Left lung (tissue), 10 donors: Measurements from ENCODE around the gene SZRD1. TPM values are rescaled to one million over a fixed set of nuclear protein-coding genes. Genes with fewer than 3 reads are reported as not detected.
A peak's percentile ranks its signal among the peaks of the same experiment; 100 is the strongest.

Experiments used
- ATAC-seq: fragments of 200-7000 bp; cut with Tn5 transposase; one replicate; pipeline ENCODE4 v1.9.1; 2020; ENCODE audit warnings: moderate library complexity
- DNase-seq, 4 donors: peaks; one replicate each; pipeline ENCODE4 v3.0.0-alpha.2; 2013 to 2020
- H3K27ac ChIP-seq, 2 donors: fragments of 200-600 bp; sonication (generic) in 1 of 2; one replicate each; pipeline versions ENCODE4 v1.5.0 to v1.8.0; 2020 to 2021
- H3K27me3 ChIP-seq, 2 donors: fragments of 200-600 bp; sonication (generic) in 1 of 2; one replicate each; pipeline versions ENCODE4 v1.5.0 to v1.8.0; 2020 to 2021
- H3K36me3 ChIP-seq, 2 donors: fragments of 200-600 bp; sonication (generic) in 1 of 2; one replicate each; pipeline versions ENCODE4 v1.5.0 to v1.8.0; 2020 to 2021
- H3K4me1 ChIP-seq, 2 donors: fragments of 200-600 bp; one replicate each; pipeline ENCODE4 v1.8.0; 2021
- H3K4me3 ChIP-seq, 2 donors: fragments of 200-600 bp; sonication (generic) in 1 of 2; one replicate each; pipeline versions ENCODE4 v1.5.0 to v1.8.0; 2020 to 2021; ENCODE audit warnings: mild to moderate bottlenecking in 1 of 2
- H3K9me3 ChIP-seq, 2 donors: fragments of 200-600 bp; sonication (generic) in 1 of 2; one replicate each; pipeline versions ENCODE4 v1.5.0 to v1.8.0; 2020 to 2021
- intact Hi-C, 2 donors: fragments of 100-400 bp; cut with DNase I; formaldehyde crosslinking; loops; one replicate each; pipeline versions ENCODE4 v1.11.2 to v1.14.2; 2022
- polyA plus RNA-seq, 6 donors: library from polyadenylated mRNA; unstranded; fragments of 120-200 nt; gene quantifications; one replicate each; pipeline ENCODE4 v1.2.1, GENCODE V29; 2013; ENCODE audit not compliant: insufficient read length in 6 of 6
- total RNA-seq, 2 donors: library from RNA; stranded (reverse); fragmentation: NEBNext Ultra II Directional; extraction: Animal tissue kit (Norgen Biotek cat#: 25700); gene quantifications; one replicate each; pipeline ENCODE4 v1.2.1, GENCODE V29; 2021
- TF ChIP-seq, protein P1 (sequence below), 2 donors: fragments of 200-600 bp; sonication (generic) in 1 of 2; IDR thresholded peaks; one replicate each; pipeline versions ENCODE4 v1.5.0 to v1.8.0; 2021; ENCODE audit warnings: antibody characterized with exemption in 2 of 2
- donor health status: DM: no; HTN: yes; CAD: no.
- donor health status: DM: no; HTN: no; CAD: no.

SZRD1 gene
- total and polyA plus RNA-seq, 8 donors: 69.9 to 134 (median 94.9) TPM

DNA sequence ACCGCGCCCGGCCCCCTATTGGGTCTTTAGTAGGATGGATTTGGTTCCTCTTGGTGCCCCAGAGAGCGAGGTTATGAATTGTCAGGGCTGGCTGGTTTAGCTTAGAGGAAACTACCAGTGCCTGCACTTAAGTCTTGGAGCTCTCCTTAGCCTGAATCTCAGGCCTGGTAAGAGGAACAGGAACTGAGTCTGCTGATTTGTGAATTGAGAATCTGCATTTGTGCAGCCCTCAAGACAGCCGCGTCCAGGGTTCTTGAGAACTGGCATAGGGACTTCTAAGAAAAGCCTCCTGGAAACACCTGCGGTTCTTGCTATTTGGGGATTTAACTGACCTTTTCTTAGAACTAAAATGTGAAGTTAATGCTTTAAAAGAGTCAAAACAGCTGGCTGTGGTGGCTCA is 75.2 kb downstream of the SZRD1 start:
- H3K4me1 ChIP-seq: peaks cover 13 to 49% of the 10 kb centered on the region in 2 donors
- H3K4me3 ChIP-seq: peak overlapping the region in 1 of 2 donors; percentile 96
- TF ChIP-seq, protein P1, sequence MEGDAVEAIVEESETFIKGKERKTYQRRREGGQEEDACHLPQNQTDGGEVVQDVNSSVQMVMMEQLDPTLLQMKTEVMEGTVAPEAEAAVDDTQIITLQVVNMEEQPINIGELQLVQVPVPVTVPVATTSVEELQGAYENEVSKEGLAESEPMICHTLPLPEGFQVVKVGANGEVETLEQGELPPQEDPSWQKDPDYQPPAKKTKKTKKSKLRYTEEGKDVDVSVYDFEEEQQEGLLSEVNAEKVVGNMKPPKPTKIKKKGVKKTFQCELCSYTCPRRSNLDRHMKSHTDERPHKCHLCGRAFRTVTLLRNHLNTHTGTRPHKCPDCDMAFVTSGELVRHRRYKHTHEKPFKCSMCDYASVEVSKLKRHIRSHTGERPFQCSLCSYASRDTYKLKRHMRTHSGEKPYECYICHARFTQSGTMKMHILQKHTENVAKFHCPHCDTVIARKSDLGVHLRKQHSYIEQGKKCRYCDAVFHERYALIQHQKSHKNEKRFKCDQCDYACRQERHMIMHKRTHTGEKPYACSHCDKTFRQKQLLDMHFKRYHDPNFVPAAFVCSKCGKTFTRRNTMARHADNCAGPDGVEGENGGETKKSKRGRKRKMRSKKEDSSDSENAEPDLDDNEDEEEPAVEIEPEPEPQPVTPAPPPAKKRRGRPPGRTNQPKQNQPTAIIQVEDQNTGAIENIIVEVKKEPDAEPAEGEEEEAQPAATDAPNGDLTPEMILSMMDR (IDR thresholded peaks at IDR 0.05): no peak
- H3K27ac ChIP-seq: peak overlapping the region; percentile 80 to 91
- ATAC-seq: no peak
- no peak for DNase-seq
- H3K27me3 ChIP-seq: no peaks in the 10 kb centered on the region
- no peaks in the 10 kb centered on the region for H3K9me3 ChIP-seq
- peaks cover 0 to 41% of the 10 kb centered on the region in 2 donors for H3K36me3 ChIP-seq
- intact Hi-C loops: no loop called here

DNA sequence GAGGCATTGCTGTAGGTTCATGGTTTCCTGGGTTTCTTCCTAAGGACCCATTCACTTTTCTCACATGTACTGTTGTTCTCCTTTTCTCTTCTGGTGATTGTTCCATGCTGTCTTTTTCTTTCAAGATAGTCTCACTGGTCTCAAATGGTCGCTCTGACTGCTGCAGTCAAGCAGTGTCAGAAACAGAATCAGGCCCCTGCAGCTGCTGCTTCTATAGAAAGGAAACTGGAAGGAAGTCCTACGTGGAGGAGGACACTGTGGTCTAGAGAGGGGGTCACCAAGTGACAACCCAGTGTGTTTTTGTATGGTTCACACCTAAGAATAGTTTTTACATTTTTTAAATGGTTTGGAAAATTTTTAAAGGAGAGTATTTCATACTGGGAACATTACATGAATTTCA is 75.9 kb downstream of the SZRD1 start:
- Histone ChIP-seq H3K27ac (peak overlapping the region; percentile 21 to 91), H3K27me3 (no peaks in the 10 kb centered on the region), H3K36me3 (peaks cover 0 to 48% of the 10 kb centered on the region in 2 donors), H3K4me1 (peaks cover 13 to 49% of the 10 kb centered on the region in 2 donors), H3K4me3 (peak overlapping the region in 1 of 2 donors; percentile 96), H3K9me3 (no peaks in the 10 kb centered on the region)
- intact Hi-C loops: no loop called here
- DNase-seq: no peak
- TF ChIP-seq, protein P1 (IDR thresholded peaks at IDR 0.05): no peak
- no peak for ATAC-seq

DNA sequence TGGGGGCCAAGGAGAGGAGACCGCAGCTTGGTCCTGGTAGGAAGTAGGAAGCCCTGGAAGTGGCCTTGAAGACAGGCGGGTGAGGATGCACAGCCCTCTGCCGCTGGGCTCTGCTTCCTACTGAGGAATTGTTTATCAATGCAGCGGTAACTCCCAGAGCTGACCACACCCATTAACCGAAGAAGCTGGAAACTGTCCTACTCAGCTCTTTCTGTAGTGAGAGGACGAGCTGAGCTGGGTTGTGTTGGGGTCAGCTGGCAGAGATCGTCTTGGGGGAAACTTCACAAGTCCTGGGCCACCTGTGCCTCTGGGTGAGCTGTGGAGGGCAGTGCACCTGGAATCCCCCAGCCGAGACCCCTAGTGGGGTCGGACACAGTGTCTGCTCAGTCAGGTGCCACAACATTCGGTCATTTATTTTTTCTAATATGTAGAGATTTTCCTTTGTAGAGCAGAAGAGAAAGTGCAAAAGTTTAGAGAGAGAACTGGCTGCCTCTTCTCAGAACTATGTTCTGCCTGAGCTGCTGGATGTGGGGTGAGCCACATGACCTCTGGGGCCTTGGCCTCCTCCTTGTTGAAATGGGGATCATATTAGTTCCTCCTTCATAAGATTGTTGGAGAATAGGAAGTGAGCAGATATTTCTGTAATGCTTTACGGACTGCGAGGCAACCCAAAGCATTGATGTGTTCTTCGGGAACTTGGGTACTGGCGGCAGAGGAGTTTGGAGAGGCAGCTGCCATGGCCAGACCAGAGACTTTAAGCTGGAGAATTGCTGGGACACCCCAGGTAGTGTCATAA is 77.1 kb downstream of the SZRD1 start:
- TF ChIP-seq, protein P1 (IDR thresholded peaks at IDR 0.05): no peak
- Histone ChIP-seq H3K4me3 (no peak overlapping the region), H3K27me3 (no peaks in the 10 kb centered on the region), H3K9me3 (no peaks in the 10 kb centered on the region), H3K4me1 (peaks cover 13 to 49% of the 10 kb centered on the region in 2 donors), H3K27ac (peak overlapping the region; percentile 54 to 91), H3K36me3 (peaks cover 0 to 60% of the 10 kb centered on the region in 2 donors)
- DNase-seq (peak in 1 of 4 donors; percentile 64), ATAC-seq (peak; percentile 4)
- intact Hi-C loops: no loop called here

DNA sequence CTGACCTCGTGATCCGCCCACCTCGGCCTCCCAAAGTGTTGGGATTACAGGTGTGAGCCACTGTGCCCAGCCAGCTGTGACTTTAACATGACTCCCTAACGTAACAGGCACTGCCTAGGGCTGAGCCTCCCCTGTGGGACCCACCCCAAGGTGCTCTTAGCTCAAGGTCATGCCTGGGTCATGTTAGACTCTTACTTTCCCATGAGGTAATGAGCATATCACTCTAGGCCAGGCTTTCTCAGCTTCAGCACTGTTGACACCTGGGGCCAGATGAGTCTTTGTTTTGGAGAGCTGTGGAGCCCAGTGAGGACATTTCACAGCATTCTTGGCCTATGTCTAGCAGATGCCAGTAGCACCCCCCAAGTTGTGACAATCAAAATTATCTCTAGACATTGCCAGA is 78.0 kb downstream of the SZRD1 start:
- no peaks in the 10 kb centered on the region for H3K9me3 ChIP-seq
- H3K36me3 ChIP-seq: peaks cover 0 to 69% of the 10 kb centered on the region in 2 donors
- H3K27ac ChIP-seq: no peak overlapping the region
- DNase-seq (no peak), ATAC-seq (no peak)
- peaks cover 13 to 45% of the 10 kb centered on the region in 2 donors for H3K4me1 ChIP-seq
- H3K4me3 ChIP-seq: no peak overlapping the region
- H3K27me3 ChIP-seq: no peaks in the 10 kb centered on the region
- intact Hi-C loops: no loop called here
- TF ChIP-seq, protein P1 (IDR thresholded peaks at IDR 0.05): no peak

DNA sequence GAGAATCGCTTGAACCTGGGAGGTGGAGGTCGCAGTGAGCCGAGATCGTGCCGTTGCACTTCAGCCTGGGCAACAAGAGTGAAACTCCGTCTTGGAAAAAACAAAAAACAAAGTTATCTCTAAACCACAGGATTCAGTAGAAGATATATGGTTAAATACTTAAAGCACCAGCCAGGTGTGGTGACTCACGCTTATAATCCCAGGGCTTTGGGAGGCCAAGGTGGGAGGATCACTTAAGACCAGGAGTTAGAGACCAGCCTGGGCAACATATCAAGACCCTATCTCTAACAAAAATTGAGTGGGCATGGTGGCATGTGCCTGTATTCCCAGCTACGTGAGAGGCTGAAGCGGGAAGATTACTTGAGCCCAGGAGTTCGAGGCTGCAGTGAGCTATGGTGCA is 79.1 kb downstream of the SZRD1 start:
- ATAC-seq: no peak
- peaks cover 0 to 79% of the 10 kb centered on the region in 2 donors for H3K36me3 ChIP-seq
- H3K27ac ChIP-seq: no peak overlapping the region

More for the DNA sequence above, 79.1 kb downstream of the SZRD1 start:
- Histone ChIP-seq H3K4me3 (no peak overlapping the region), H3K9me3 (no peaks in the 10 kb centered on the region), H3K4me1 (peaks cover 13 to 39% of the 10 kb centered on the region in 2 donors), H3K27me3 (no peaks in the 10 kb centered on the region)
- no peak for DNase-seq
- TF ChIP-seq, protein P1 (IDR thresholded peaks at IDR 0.05): no peak
- intact Hi-C loops: no loop called here
